ENCODE data around the gene KCNJ10.
A peak's percentile ranks its signal among the peaks of the same experiment; 100 is the strongest.

The KCNJ10 gene

DNA sequence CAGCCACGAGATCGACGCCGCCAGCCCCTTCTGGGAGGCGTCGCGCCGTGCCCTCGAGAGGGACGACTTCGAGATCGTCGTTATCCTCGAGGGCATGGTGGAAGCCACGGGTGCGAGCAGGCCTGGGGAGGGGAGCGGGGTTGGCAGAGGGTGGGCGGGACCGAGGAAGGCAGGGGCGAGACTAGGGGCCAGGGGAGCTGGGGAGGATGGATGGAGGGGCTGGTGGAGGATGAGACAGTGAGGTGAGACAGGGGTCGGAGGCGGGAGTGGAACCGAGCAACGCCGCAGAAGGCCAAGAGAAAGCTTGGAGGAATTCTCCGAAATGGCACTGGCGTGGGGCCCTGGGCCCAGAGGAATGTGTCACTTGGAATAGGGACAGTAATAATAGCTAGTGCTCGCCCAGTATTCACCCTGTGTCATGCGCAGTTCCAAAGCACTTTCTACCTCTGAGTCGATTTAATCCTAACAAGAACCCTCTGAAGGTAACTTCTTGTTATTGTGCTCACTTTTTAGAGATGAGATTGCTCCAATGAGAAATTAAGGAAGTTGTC is 14.9 kb upstream of the KCNJ10 start:
- no peak for DNase-seq (ENCODE audit: low read depth in 2 of 2, low spot score in 1 of 2)

DNA sequence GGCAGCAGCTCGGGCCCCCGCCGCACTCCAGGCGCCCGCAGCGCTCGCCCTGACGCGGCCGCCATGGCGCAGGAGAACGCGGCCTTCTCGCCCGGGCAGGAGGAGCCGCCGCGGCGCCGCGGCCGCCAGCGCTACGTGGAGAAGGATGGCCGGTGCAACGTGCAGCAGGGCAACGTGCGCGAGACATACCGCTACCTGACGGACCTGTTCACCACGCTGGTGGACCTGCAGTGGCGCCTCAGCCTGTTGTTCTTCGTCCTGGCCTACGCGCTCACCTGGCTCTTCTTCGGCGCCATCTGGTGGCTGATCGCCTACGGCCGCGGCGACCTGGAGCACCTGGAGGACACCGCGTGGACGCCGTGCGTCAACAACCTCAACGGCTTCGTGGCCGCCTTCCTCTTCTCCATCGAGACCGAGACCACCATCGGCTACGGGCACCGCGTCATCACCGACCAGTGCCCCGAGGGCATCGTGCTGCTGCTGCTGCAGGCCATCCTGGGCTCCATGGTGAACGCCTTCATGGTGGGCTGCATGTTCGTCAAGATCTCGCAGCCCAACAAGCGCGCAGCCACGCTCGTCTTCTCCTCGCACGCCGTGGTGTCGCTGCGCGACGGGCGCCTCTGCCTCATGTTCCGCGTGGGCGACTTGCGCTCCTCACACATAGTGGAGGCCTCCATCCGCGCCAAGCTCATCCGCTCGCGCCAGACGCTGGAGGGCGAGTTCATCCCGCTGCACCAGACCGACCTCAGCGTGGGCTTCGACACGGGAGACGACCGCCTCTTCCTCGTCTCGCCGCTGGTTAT is 14.2 kb upstream of the KCNJ10 start:
- DNase-seq (ENCODE audit: low read depth in 2 of 2, low spot score in 1 of 2): peak; percentile 40 to 47

DNA sequence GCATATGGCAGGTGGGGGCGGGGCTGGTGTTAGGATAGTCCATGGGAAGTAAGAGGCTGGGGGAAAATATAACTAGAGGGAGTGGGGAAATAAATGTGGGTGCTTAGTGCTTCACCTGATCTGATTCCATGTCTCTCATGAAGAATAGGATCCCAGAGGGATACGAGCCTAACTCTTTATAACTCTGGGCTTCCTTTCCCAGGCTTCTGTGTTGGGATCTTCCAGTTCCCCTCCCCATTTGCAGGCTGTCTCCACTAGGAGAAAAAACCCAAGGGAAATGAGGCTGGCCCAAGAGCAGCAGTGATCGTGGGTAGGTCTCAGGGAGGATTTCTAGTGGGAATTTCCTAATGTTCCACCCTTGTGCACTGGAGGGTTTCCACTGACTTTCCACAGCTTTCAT is 13.0 kb upstream of the KCNJ10 start:
- DNase-seq (ENCODE audit: low read depth in 2 of 2, low spot score in 1 of 2): no peak

DNA sequence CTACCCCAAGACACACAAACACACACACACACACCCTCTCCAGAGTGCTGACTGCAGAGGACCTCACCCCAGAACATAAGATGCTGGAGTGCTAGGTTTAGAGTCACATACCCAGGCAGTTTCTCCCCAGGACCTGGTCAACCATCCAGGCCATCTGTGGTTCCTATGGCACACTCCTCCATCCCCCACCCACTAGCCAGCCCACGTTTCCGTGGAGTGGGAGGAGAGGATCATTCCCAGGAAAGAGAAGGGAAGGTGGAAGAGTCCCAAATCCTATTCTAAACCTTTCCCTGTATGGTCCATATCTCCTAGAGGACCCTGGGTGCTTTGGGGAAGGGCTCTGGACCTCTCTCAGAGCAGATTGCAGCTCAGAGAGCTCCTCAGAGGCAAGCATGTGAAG is 12.5 kb upstream of the KCNJ10 start:
- no peak for DNase-seq (ENCODE audit: low read depth in 2 of 2, low spot score in 1 of 2)

DNA sequence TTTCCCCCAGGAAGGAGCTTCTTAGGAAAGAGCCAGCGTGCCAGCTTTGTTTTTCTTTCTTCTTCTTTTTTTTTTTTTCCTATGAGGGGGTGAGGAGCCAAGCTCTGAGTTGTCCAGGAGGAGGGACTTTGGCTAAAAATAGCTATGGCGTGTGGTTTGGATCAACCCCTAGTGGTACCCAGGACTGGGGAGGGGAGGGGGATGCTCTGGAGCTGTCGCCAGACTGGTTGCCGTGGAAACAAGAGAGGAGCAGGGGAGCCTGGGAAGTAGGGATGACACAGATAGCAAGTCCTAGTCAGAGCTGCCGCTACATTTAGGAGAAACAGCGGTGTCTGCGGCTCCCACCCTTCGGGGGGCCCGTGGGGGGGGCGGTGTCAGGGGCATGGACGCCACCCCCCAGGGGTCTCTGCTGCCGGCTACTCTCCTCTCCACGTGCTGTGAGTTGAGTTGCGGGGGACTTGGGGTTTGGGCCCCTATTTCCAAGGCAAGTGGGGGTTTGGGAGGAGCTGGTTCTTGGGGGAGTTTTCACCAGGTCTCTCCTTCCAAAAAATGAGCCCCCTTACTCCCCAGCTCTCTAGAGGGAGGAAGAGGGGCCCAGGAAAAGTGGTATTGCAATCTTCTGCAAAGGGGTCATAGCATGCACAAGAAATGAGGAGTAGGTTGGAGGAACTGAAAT is 11.4 kb upstream of the KCNJ10 start, which contains the start of gene KCNJ9:
TSS of gene KCNJ9 (plus strand) at position 278 of the 676 bp plus-strand sequence. CDS start 2,493 bp downstream, outside the sequence.
- no peak for DNase-seq (ENCODE audit: low read depth in 2 of 2, low spot score in 1 of 2)

DNA sequence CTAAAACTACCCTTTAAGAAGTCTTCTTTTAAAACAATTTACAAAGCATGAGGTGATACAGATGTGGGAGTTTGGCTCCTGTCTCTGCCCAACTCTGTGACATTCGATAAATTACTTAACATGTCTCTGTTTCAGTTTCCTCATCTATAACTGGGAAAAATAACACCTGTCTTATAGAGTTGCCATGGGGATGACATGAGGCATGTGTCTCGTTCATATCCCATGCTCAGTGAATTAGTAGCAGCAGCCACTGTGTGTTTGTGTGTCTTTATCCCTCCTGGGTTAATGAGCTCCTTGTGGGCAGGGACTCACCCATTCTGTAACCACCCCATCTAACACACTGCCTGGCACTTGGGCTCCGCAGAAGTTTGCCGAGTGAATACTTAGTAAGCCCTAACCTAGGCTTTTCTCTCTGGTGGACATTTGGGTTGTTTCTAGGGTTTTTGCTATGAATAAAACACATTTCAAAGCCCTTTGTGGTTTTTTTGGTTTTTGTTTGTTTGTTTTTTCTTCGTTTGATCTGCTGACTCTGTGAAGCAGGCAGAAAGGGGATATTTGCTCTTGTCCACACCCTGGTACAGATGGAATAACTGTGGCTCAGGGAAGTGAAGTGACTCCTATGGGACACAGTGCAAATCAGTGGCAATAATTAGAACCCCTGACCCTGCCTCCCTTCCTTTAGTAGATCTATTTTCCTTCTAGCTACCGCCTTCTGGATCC is 10.6 kb upstream of the KCNJ10 start:
- DNase-seq (ENCODE audit: low read depth in 2 of 2, low spot score in 1 of 2): no peak

DNA sequence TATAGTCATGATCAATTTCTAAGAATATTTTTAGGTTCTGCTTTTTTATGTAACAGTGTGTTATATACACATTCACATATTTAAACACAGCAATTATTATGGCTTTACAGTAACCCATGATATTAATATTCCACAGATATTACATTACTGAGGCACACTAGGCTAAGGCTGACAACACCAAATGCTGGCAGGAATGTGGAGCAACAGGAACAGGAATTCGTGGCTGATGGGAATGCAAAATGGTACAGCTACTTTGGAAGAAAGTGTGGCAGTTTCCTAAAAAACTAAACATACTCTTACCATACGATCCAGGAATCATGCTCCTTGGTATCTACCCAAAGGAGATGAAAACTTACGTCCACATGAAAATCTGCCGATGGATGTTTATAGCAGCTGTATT is 9.5 kb upstream of the KCNJ10 start:
- DNase-seq (ENCODE audit: low read depth in 2 of 2, low spot score in 1 of 2): no peak

DNA sequence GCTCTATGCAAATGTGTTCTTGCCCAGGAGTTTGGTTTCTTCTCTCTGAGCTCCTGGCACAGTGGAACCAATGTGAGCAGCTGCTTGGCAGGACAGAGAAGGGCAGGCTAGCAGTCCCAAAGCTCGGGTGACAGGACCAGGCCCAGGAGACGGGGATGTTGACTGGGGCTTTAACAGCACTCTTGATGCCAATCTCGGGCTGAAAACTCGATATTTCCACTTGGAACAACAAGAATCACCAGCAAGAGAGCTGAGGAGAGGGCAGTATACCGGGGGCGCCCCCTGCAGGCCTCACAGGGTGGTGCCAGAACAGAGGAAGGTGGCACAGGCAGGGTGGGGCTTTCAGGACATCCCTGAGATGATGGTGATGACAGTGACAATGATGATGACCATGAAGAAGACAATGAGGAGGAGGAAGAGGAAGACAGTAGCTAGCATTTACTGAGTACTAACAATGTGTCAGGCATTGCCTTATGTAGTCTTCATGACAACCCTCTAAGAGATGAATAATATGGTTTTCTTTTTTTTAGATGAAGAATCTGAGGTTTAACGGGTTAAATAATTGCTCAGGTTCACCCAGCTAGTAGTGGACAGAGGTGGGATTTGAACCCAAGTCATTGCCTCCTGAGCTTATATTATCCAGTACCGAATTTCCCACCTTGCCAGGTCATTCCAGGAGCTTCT is 8.7 kb upstream of the KCNJ10 start:
- peak in 1 of 2 donors; percentile 44 for DNase-seq (ENCODE audit: low read depth in 2 of 2, low spot score in 1 of 2)

DNA sequence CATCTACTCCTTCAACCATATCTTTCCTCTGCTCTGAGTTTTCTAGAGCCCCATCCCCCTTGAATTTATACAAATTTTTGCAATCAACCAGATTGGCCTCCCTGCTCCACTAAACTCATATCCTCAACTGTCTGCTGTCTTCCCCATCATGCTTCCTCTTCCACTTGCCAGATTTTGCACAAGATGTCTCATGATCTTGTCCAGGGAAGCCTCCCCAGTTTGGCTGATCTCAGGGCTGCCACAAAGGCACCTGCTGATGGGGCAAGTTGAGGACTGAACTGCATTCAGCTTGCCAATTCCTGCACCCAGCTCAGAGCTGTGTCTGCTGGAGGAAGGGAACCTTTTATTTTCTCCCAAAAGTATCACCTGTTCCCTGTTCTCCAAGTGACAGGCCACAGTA is 7.5 kb upstream of the KCNJ10 start:
- DNase-seq (ENCODE audit: low read depth in 2 of 2, low spot score in 1 of 2): no peak

DNA sequence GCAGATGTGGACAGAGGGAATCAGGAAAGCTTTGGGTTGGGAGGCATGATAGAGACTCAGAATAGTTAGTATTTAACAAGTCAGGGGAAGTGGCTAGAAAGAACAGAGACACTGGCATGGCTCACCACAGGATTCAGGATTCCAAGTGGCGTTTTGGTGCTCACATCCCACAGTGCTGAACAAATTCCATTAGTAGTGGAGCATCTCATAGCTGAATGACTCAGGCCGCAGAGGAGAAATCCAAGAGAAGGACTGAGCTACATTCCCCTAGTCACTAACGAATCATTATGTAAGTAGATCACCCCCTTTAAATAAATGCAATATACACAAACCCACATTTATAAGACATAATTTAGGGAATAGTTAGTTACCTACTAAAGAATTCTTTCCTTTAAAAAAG is 6.3 kb upstream of the KCNJ10 start:
- no peak for DNase-seq (ENCODE audit: low read depth in 2 of 2, low spot score in 1 of 2)

DNA sequence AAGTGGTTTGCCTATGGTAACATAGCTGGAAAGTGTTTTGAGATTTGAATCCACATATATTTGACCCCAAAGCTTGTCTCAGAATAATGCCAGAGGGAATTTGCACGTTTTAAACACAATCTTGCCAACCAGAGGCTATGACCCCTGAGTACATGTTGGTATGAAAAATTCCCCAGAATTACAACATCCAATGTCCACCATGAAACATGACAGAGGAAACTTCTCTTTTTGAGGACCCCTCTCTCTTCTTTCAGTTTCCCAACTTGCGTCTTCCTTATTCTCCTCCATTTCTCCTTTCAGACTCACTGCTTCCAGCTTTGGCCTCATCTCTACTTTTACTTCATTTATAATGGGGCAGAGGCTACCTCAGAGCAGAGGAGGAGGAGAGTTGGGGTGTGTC is 5.9 kb upstream of the KCNJ10 start:
- no peak for DNase-seq (ENCODE audit: low read depth in 2 of 2, low spot score in 1 of 2)

DNA sequence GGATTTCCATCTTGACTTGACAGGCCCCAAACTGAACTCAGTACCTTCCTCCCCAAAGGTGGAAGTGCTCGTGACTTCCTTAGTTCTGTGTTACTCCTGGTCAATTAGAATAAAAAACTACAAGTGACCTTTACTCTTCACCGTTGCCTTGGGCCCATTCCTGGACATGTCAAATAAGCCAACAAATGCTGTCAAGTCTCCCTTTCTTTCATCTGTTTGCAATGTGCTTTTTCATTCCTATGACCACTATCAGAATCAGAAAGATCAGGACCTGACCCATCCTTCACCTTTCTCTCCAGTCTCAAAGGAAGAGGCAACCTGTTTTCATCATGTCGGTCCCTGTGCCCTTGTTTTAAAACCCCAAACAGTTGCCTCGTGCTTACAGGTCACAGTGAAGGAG is 4.9 kb upstream of the KCNJ10 start:
- no peak for DNase-seq (ENCODE audit: low read depth in 2 of 2, low spot score in 1 of 2)

DNA sequence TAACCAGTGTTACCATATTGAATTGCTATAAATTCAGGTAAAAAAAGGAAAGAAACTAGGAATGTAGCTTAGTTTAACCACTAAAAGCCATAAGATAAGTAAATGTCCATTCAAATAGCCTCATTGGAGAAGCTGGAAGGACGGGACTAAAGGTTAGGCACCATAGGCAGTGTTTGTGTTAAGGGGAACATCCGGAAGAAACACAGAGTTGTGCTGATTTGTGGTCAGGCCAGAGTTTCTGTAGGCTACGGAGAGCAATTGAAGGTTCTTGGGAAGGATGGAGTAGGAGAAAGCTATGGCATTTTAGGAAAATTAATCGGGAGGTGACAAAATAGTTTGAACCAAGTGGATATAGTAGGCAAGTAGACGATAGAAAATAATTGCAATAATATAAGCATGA is 1.3 kb upstream of the KCNJ10 start:
- DNase-seq (ENCODE audit: low read depth in 2 of 2, low spot score in 1 of 2): no peak

DNA sequence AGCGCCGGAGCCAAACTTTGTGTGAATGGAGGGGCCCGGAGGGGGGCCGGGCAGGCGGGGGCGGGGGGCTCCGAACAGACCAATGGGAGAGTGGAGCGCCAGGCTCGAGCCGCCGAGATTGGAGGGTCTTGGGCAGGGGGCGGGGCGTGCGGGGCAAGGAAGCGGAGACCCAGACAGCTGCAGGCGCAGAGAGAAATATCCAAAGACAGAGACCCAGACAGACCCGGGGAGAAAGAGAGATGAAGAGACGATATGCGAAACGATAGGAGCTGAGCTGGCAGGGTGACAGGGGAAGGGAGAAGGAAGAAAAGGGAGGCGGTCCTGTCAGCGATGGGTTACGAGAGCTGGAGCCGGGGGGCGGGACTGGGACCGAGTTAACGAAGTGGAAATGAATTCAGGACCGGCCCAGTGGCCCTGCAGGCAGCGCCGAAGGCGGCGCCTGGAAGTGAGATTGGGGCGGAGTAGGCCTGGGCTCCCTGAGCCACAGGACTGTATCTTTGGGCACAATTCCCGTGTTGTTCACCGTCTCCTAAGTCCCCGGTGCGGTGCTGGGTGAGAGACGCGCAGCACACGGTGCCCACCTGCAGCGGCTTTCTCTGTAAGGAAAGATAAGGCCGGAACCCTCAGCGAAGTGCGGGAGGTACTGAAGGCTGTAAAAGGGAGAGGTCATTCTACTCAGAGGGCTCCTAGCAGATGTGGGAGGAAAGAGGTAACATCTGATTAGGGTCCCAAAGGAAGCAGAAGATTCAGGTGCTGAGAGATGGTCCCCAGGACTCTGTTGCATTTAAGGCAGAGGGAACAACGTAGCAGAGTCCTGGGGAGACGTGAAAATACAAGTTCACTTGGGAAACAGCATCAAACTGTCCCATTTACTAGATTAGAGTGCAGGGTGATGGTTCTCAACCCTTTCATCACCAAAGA is 543 bp upstream of the KCNJ10 start:
- DNase-seq (ENCODE audit: low read depth in 2 of 2, low spot score in 1 of 2): peak; percentile 58

DNA sequence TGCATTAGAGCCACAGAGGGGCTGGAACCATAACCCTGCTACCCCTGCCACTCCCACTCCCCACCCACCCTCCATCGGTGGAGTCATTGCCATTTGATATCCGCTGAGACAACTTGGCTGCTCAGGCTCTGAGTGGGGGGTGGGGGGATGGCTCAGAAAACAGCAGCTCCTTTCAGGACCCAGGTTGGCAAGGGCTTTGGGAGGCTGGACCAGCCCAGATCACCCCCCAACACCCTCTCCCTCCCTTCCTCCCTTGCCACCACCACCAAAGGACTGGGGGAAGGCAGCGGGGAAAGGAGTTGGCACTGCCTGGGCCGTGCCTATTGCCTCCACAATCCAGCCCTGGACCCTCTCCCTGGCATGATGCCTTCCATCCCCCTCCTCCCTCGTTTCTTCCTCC is 1.7 kb downstream of the KCNJ10 start:
- no peak for DNase-seq (ENCODE audit: low read depth in 2 of 2, low spot score in 1 of 2)

DNA sequence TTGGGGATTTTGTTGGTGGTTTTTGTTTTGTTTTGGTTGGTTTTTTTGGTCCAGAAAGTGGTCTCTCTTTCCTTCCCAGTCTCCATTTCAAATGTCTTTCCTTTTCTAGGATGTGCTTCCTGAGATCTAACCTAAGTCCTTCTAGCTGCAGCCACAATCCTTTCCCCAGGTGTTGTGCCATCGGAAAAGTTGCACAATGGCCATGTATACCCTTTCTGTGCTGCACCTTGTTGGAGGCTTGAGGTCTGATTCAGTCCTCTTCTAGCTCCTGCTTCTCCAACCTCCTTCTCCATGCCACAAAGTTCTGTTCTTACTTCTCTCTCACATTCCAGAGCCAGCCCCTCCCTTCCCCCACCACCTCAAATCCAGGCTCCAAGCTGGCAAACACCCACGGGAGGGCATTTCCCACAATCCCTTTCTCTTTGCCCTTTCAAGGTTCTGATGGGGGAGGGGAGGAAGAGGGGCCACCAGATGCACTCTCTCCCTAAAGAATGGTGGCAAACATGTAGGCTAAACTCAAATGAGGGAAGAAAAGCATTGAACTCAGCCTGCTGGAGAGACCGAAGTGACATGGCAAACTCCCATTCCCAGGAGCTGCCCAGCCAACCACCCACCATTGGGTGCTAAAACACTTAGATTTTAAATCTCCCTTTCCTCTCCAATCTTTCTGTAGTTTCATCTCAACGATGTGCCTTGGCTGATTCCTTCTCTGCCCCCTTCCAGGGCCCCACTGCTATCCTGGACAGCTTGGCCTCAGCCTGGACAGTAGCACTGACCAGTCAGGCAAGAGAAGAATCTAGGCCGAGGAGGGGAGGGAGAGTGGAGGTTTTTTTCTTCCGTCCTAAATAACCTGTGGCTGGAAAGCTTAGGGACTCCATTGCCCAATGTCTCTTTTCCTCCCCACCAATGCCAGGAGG is 2.9 kb downstream of the KCNJ10 start:
- no peak for DNase-seq (ENCODE audit: low read depth in 2 of 2, low spot score in 1 of 2)

DNA sequence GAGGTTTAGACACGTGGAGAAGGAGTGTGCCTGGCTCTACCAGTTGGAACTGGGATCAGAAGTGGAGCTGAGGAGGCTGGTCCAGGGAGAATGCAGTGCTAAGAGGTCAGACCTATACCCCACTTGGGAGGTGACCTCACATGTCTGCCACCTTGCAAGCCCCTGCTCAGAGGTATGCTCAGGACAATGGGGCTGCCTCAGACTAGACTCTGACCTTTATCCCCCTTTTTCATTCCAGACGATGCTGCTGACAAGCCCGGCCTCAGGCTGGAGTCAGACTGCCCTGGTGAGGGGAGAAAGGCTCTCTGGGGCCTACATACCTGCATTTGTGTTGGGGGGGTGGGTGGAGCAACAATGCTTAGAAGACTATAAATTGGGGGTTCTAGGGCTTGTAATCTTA is 5.2 kb downstream of the KCNJ10 start:
- DNase-seq (ENCODE audit: low read depth in 2 of 2, low spot score in 1 of 2): no peak

DNA sequence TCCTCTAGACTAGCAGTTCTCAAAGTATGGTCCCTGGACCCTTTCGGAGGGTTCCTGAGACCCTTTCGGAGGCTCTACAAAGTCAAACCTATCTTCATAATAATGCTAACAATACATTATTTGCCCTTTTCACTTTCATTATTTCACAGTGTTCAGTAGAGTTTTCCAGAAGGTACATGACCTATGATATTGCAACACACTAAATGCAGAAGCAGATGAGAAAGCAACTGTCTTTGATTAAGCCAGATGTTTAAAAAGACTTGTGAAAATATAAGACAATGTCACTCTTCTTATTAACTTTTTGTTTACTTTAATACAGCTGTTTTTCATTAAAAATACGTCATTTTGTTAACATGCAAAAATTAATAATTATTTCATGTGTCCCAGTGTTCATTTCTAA is 5.8 kb downstream of the KCNJ10 start:
- DNase-seq (ENCODE audit: low read depth in 2 of 2, low spot score in 1 of 2): no peak

DNA sequence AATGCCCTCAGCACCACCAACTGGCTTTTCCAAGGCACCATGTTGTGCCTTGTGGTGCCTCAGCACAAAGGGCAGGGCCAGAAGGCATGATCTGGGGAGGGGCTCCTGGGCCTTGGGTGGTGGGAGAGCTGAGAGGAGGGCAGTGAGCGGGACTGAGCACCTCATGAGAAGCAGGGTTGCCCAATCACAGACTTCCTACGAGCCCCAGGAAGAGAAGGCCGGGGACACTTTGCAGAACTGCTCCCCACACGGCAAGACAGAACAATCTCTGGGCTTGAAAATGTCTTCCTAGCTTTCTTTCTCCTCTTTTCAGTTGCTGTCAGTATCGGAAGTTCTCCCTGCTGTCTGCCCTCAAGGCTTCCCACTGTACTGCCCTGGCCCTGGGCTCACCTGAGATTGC is 6.8 kb downstream of the KCNJ10 start:
- DNase-seq (ENCODE audit: low read depth in 2 of 2, low spot score in 1 of 2): no peak

All from stimulated activated CD8-positive, alpha-beta memory T cell treated with anti-CD3 and anti-CD28 coated beads, Interleukin-4, amount 100 ng/mL, for 1 hour (primary cell).